Activated T-cell treated with anti-CD3 and anti-CD28 coated beads for 1 hour (primary cell): ENCODE data around the gene AARS2.

Source experiments
- DNase-seq: peaks from one replicate; pipeline ENCODE4 v3.0.0-alpha.2; 2020; ENCODE audit warnings: low read depth

The AARS2 gene

GRCh38 chr6:44275749-44276648 lies 37.1 kb downstream of the AARS2 start:
- no peak for DNase-seq

- DNase-seq: no peak
Measured at GRCh38 chr6:44275271-44275748, 37.8 kb downstream of the AARS2 start.

GRCh38 chr6:44273617-44274016 lies 39.5 kb downstream of the AARS2 start:
- DNase-seq: no peak

- no peak for DNase-seq
Measured at GRCh38 chr6:44272999-44273566, 40.1 kb downstream of the AARS2 start.

GRCh38 chr6:44272529-44272928 lies 40.6 kb downstream of the AARS2 start:
- no peak for DNase-seq

GRCh38 chr6:44271914-44272313 lies 41.2 kb downstream of the AARS2 start:
- DNase-seq: no peak

- no peak for DNase-seq
Measured at GRCh38 chr6:44271406-44271723, 41.8 kb downstream of the AARS2 start.

GRCh38 chr6:44270526-44271405 lies 42.4 kb downstream of the AARS2 start:
- no peak for DNase-seq

- DNase-seq: no peak
Measured at GRCh38 chr6:44269921-44270525, 43.1 kb downstream of the AARS2 start, which contains the start of gene TMEM151B. Gene TMEM151B, plus strand, starts transcription at chr6:44270450. Its CDS starts 293 bp downstream, at chr6:44270743.

GRCh38 chr6:44269178-44269920 lies 43.8 kb downstream of the AARS2 start:
- no peak for DNase-seq

GRCh38 chr6:44268095-44268628 lies 45.0 kb downstream of the AARS2 start:
- no peak for DNase-seq

GRCh38 chr6:44267252-44267651 lies 45.9 kb downstream of the AARS2 start:
- DNase-seq: no peak

- DNase-seq: no peak
Measured at GRCh38 chr6:44266347-44266746, 46.8 kb downstream of the AARS2 start.

GRCh38 chr6:44265722-44266233 lies 47.4 kb downstream of the AARS2 start:
- no peak for DNase-seq

- peak; percentile 94 for DNase-seq
Measured at GRCh38 chr6:44265007-44265721, 48.0 kb downstream of the AARS2 start, which contains the start of gene NFKBIE. Gene NFKBIE, minus strand, starts transcription at chr6:44265551. Its CDS starts 205 bp downstream, at chr6:44265346.

- no peak for DNase-seq
Measured at GRCh38 chr6:44264154-44265006, 48.8 kb downstream of the AARS2 start.

GRCh38 chr6:44263354-44264100 lies 49.6 kb downstream of the AARS2 start:
- no peak for DNase-seq
